ENCODE data around the gene FLAD1.
A peak's percentile ranks its signal among the peaks of the same experiment; 100 is the strongest.

FLAD1 gene

GRCh38 chr1:155004352-155005075 is 21.4 kb downstream of the FLAD1 start:
- DNase-seq (ENCODE audit: low read depth in 2 of 2) = no peak

DNA sequence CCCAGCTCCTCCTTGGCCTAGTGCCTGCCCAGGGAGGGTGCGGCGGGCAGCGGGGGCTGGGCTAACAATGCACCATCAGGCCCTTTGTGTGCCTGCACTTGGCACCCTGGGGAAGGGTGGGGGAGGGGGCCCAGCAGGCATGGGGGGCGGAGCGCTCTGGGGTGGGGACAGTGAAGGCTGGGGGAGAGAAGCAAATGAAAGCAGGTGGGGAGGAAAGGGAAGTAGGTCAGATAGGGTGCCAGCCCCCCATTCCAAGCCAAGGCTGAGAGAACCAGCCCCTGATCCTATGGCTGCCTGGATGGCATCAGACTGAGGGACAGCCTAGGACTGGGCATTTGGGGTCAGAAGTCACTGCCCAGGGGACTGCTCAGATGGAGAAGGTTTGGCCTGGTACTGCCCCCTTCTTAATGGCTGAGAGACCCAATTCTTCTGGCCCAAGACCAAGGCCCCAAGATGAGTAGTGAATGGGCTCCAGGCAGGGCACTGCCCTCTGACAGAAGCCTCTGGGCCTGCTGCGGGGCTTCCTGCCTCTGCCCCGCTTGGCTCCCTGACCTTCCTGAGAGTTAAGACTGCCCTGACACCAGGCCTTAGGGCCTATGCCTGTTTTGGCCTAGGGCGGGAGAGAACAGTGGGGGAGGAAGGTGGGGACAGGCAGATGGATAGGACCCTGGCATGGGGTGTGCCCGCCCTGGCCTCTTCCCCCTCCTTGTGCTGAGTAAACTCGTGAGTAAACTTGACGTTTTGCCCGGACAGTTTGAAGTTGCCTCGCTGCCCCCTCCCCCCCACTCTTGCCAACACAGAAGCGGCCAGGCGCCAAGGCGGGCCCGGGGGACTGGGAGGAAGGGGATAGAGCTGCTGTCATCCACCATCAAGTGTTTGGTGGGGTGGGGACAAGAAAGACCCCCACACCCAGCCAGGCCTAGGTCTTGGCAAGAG is 22.2 kb downstream of the FLAD1 start:
- no peak for DNase-seq (ENCODE audit: low read depth in 2 of 2)

- no peak for DNase-seq (ENCODE audit: low read depth in 2 of 2)
Measured at GRCh38 chr1:155006601-155007101, 23.5 kb downstream of the FLAD1 start.

- DNase-seq (ENCODE audit: low read depth in 2 of 2) = no peak
Measured at GRCh38 chr1:155007251-155007828, 24.2 kb downstream of the FLAD1 start.

- DNase-seq (ENCODE audit: low read depth in 2 of 2) = peak; percentile 71 to 85
Measured at GRCh38 chr1:155008015-155008941, 25.1 kb downstream of the FLAD1 start.

GRCh38 chr1:155009221-155009711 is 26.1 kb downstream of the FLAD1 start:
- DNase-seq (ENCODE audit: low read depth in 2 of 2) = peak in 1 of 2 donors; percentile 30

- DNase-seq (ENCODE audit: low read depth in 2 of 2) = no peak
Measured at GRCh38 chr1:155009742-155010141, 26.6 kb downstream of the FLAD1 start.

DNA sequence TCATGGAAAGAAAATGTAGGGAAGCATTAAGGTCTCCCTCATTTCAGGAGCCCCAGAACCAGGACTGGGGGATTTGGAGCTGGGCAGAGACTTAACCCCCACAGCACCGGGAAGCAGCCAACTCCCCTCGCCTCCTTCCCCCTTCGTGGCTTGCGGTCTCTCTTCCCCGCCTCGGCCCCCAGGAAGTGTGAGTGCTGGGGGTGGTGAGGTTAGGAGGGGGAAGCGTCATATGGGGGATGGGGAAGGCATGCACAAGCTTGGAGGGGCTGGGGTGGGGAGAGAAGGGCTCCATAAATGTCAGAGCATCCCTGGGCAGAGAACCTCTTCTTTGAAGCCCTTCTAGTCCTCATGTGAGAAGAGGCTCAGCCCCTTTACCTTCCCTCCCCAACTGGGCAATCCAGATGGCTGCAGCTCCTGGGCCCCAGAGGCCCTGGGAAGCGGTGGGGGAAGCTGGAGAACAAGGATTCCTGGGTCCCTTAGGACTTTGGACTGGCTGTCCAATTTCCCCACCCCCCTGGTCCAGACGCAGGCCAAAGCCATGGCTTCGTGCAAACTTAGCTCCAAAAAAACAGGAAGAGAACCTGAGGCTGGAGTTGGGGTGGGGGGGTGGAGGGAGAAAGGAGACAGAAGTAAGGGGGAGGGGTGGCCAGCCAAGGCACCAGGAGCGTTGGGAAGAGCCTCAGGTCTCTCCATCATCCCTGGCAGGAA is 27.2 kb downstream of the FLAD1 start:
- DNase-seq (ENCODE audit: low read depth in 2 of 2) = no peak

GRCh38 chr1:155011004-155011416 is 27.9 kb downstream of the FLAD1 start:
- no peak for DNase-seq (ENCODE audit: low read depth in 2 of 2)

DNA sequence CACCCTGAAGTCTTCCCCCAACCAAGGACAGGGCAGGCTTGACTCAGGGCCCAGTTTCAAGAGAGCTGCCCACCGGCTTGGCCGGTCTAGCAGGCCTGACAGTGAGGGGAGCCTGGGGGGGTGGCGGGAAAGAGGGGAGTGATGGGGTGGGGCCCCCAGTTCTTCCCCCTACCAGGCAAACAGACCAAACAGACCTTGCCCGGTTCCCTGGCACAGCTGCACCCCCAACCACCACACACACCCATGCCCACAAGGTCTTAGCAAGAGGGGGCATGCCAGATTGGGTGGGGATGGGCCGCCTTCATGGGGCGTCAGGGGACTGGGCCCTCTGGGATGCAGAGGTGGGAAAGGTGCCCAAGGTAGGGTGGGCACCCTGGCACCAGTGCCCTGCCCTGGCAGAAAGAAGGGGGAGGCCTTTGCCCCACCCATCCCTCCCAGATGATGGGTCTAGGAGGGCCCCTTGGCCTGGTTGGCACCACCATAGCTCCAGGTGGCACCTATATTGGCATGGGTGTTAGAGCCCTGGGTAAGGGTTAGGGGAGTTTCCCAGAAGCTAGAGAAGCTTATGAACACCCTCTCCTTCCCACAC is 28.4 kb downstream of the FLAD1 start:
- DNase-seq (ENCODE audit: low read depth in 2 of 2) = no peak

DNA sequence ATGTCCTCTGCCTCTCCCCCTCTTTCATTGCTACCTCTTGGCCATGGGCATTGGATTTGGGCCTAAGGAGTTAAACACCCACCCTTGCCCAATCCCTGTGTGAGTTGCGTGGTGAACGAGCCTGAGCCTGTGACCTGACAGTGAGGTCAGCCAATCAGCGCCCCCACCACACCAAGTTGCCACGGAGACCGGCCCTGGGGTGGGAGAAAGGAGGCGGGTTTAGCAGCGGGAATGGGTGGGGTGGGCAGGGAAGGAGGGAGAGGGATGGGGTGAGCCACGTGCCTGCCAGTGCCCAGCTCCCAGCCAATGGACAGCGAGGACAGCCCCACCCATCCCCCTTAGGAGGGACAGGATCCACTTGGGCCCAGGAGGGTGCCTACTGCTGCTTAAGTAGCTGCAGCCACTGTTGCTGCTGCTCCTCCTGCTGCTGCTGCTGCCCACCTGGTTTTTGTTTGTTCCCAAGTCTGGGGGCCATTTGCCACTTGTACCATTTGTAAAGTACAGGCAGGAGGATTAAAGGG is 28.9 kb downstream of the FLAD1 start:
- DNase-seq (ENCODE audit: low read depth in 2 of 2) = peak in 1 of 2 donors; percentile 42

- no peak for DNase-seq (ENCODE audit: low read depth in 2 of 2)
Measured at GRCh38 chr1:155012776-155013602, 29.8 kb downstream of the FLAD1 start.

- no peak for DNase-seq (ENCODE audit: low read depth in 2 of 2)
Measured at GRCh38 chr1:155013632-155014031, 30.5 kb downstream of the FLAD1 start.

DNA sequence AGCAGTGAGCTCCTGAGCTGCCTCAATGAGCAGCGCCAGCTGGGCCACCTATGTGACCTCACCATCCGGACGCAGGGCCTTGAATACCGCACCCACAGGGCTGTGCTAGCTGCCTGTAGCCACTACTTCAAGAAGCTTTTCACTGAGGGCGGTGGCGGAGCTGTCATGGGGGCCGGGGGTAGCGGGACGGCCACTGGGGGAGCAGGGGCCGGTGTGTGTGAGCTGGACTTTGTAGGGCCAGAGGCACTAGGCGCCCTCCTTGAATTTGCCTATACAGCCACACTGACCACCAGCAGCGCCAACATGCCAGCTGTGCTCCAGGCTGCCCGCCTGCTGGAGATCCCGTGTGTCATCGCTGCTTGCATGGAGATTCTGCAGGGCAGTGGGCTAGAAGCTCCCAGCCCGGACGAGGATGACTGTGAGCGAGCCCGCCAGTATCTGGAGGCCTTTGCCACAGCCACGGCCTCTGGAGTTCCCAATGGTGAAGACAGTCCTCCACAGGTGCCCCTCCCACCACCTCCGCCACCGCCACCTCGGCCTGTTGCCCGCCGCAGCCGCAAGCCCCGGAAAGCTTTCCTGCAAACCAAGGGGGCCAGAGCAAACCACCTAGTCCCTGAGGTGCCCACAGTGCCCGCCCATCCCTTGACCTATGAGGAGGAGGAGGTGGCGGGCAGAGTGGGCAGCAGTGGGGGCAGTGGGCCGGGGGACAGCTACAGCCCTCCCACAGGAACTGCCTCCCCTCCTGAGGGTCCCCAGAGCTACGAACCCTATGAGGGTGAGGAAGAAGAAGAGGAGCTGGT is 31.8 kb downstream of the FLAD1 start:
- no peak for DNase-seq (ENCODE audit: low read depth in 2 of 2)

DNA sequence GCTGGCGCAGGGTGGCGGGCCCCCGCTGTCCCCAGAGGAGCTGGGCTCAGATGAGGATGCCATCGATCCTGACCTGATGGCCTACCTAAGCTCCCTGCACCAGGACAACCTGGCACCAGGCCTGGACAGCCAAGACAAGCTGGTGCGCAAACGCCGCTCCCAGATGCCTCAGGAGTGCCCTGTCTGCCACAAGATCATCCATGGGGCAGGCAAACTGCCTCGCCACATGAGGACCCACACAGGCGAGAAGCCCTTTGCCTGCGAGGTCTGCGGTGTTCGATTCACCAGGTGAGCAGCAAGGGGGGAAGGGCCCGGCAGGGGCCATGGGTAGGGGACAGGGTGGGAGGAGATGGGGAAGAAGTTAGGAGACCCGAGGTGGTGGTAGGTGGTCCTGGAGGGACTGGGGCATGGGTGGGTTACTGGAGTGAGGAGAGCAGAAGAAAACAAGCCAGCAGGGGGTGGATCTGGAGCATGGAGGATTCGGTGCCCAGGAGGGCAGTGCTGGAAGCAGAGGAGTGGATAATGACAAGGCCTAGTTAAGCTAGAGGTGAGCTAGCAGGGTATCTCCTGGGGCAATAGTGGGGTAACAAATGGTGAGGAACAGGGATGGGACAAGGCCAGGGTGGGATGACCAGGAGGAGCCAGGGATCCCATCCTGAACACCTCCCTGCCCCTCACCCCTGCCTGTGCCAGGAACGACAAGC is 32.5 kb downstream of the FLAD1 start:
- DNase-seq (ENCODE audit: low read depth in 2 of 2) = no peak

DNA sequence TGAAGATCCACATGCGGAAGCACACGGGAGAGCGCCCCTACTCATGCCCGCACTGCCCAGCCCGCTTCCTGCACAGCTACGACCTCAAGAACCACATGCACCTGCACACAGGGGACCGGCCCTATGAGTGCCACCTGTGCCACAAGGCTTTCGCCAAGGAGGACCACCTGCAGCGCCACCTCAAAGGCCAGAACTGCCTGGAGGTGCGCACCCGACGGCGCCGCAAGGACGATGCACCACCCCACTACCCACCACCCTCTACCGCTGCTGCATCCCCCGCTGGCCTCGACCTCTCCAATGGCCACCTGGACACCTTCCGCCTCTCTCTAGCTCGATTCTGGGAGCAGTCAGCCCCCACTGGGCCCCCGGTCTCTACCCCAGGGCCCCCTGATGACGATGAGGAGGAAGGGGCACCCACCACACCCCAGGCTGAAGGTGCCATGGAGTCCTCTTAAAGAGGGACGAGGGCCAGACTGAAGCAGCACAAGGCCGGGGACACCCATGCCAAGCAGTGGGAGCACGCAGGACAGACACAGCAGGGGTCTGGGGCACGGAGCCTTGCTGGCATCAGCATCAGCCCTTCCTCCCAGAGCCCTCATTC is 33.2 kb downstream of the FLAD1 start:
- DNase-seq (ENCODE audit: low read depth in 2 of 2) = no peak

All from stimulated activated CD4-positive, alpha-beta T cell treated with anti-CD3 and anti-CD28 coated beads, Interleukin-4, amount 100 ng/mL, for 48 hours (primary cell).